Tibial artery (tissue), 4 donors: ENCODE measurements around the gene FXYD5.

Source experiments
- DNase-seq, 2 donors: peaks; one replicate each; pipeline ENCODE4 v3.0.0-alpha.2; 2019
- H3K27ac ChIP-seq, 2 donors: fragments of 200-600 bp; sonication (generic) in 1 of 2; 1 replicate in 1 of 2; 2 replicates in 1 of 2; pipeline ENCODE4 v1.5.1; 2018 to 2019; ENCODE audit warnings: mild to moderate bottlenecking in 1 of 2
- H3K27me3 ChIP-seq, 2 donors: fragments of 200-600 bp; sonication (generic) in 1 of 2; one replicate each; pipeline versions ENCODE4 v1.5.1 to v1.6.0; 2016 to 2019
- H3K36me3 ChIP-seq, 3 donors: fragments of 200-600 bp; sonication (generic) in 2 of 3; one replicate each; pipeline ENCODE4 v1.5.1; 2016 to 2019; ENCODE audit warnings: mild to moderate bottlenecking in 2 of 3
- H3K4me1 ChIP-seq, 4 donors: fragments of 200-600 bp; sonication (generic) in 2 of 4; 1 replicate in 3 of 4; 2 replicates in 1 of 4; pipeline ENCODE4 v1.5.1; 2016 to 2019
- H3K4me3 ChIP-seq, 2 donors: fragments of 200-600 bp; sonication (generic) in 1 of 2; 1 replicate in 1 of 2; 2 replicates in 1 of 2; pipeline ENCODE4 v1.5.1; 2018 to 2019; ENCODE audit warnings: mild to moderate bottlenecking in 2 of 2
- H3K9me3 ChIP-seq, 3 donors: fragments of 200-600 bp; sonication (generic) in 1 of 3; one replicate each; pipeline ENCODE4 v1.5.1; 2016 to 2019
- intact Hi-C: fragments of 100-400 bp; cut with DNase I; formaldehyde crosslinking; loops from one replicate; pipeline ENCODE4 v1.15.0; 2023; ENCODE audit warnings: low total_unique reads
- TF ChIP-seq, protein P1 (sequence below), 2 experiments: fragments of 200-600 bp in 1 of 2; fragments of 450-650 bp in 1 of 2; IDR thresholded peaks; one replicate each; pipeline ENCODE4 v1.5.1; 2017 to 2019; ENCODE audit warnings: antibody characterized with exemption in 2 of 2, mild to moderate bottlenecking in 1 of 2, moderate library complexity in 1 of 2

FXYD5 gene, protein sequence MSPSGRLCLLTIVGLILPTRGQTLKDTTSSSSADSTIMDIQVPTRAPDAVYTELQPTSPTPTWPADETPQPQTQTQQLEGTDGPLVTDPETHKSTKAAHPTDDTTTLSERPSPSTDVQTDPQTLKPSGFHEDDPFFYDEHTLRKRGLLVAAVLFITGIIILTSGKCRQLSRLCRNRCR

DNA sequence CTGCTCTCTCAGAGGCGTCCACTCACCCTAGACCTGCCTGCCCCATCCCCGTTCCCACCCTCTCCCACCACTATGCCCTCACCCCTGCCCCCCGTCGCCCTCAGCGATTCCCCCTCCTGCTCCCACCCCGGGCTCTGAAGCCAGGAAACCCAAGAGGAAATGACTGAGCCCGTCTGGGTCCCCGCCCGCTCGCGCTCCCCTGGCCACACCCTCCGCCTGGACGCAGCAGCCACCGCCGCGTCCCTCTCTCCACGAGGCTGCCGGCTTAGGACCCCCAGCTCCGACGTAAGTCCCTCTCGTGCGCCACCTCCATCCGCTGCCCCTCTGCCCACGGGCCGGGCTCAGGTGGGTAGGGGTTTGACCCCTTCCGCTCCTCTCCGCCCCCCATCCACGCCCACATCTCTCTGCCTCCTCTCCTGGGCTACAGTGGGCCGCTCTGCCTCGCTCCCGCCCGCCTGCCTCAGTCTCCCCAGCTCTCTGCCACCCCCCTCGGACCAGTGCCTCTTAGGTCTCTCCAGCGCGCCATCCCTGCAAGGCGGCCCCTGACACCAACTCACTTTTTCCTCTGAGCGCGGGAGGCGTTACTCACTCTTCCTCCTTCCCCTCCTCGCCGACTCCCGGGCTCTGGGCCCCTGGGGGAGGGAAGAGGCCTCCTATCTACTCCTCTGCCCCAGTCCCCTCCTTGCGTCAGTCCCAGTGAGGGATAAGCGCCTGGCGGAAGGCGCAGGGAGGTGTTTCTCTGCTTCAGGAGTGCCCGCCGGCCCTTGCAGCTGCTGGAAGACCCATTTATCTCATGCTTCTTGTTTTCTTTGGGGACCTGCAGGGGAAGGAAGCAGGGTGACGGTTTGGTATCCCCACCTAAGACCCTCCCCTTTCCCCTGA lies at the start of gene FXYD5:
TSS of gene FXYD5 (plus strand) at position 211 of the 882 bp plus-strand sequence. CDS start 816 bp downstream, outside the sequence.
- no peaks in the 10 kb centered on the region for H3K9me3 ChIP-seq
- TF ChIP-seq, protein P1, sequence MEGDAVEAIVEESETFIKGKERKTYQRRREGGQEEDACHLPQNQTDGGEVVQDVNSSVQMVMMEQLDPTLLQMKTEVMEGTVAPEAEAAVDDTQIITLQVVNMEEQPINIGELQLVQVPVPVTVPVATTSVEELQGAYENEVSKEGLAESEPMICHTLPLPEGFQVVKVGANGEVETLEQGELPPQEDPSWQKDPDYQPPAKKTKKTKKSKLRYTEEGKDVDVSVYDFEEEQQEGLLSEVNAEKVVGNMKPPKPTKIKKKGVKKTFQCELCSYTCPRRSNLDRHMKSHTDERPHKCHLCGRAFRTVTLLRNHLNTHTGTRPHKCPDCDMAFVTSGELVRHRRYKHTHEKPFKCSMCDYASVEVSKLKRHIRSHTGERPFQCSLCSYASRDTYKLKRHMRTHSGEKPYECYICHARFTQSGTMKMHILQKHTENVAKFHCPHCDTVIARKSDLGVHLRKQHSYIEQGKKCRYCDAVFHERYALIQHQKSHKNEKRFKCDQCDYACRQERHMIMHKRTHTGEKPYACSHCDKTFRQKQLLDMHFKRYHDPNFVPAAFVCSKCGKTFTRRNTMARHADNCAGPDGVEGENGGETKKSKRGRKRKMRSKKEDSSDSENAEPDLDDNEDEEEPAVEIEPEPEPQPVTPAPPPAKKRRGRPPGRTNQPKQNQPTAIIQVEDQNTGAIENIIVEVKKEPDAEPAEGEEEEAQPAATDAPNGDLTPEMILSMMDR (IDR thresholded peaks at IDR 0.05) = no peak
- peaks cover 0 to 19% (median 8%) of the 10 kb centered on the region in 3 donors for H3K36me3 ChIP-seq
- peak within 1 kb of the TSS; percentile 57 to 58 for H3K27ac ChIP-seq
- H3K27me3 ChIP-seq = peaks cover 0 to 42% of the 10 kb centered on the region in 2 donors
- intact Hi-C loops = no loop called here
- peak within 1 kb of the TSS; percentile 57 to 63 for H3K4me3 ChIP-seq
- H3K4me1 ChIP-seq = peaks cover 0 to 29% (median 22%) of the 10 kb centered on the region in 4 donors
- peak; percentile 76 to 81 for DNase-seq

DNA sequence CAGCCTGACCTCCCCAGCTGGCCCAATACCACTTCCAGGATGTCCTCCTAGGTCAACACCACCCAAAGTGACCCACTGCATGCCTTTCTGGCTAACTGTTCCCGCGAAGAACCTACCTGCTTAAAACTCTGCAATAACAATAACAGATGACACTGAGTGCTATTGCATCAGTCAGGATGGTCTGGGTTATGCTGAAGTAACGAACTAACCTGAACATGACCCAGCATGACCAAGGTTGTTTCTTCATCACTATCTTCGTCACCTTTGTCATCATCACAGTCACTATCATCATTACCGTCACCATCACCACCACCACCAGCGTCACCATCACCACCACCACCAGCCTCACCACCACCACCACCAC lies 49.5 kb upstream of the FXYD5 start:
- Histone ChIP-seq H3K9me3 (no peaks in the 10 kb centered on the region), H3K4me3 (no peak overlapping the region), H3K36me3 (no peaks in the 10 kb centered on the region), H3K4me1 (no peaks in the 10 kb centered on the region), H3K27ac (no peak overlapping the region), H3K27me3 (peaks cover 0 to 13% of the 10 kb centered on the region in 2 donors)
- intact Hi-C loops = no loop called here
- TF ChIP-seq, protein P1 (IDR thresholded peaks at IDR 0.05) = no peak
- no peak for DNase-seq

DNA sequence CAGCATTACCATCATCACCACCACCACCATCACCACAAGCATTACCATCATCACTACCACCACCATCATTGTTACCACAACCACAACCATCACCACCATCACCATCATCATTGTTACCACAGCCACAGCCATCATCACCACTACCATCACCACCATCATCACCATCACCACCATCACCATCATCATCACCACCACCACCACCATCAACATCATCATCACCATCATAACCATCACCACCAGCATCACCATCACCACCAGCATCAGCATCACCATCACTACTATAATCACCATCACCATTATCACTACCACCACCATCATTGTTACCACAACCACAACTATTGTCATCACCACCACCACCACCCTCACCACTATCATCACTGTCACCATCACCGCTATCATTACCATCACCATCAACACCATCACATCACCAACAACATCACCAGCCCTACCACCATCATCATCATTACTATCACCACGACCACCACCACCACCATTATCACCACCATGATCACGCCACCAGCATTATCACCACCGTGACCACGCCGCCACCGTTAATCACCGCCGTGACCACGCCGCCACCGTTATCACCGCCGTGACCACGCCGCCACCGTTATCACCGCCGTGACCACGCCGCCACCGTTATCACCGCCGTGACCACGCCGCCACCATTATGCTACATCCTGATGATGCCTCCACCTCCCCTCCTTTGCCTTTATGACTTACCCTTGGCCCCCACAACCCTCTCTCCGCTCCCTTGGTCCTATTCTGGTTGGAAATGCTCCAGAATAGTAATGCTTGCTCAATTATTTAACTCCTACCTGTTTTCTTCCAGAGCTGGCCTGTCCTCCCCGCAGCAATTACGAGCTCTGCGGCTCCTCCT lies 48.9 kb upstream of the FXYD5 start:
- Histone ChIP-seq H3K27me3 (peaks cover 0 to 13% of the 10 kb centered on the region in 2 donors), H3K27ac (no peak overlapping the region), H3K36me3 (no peaks in the 10 kb centered on the region), H3K4me3 (no peak overlapping the region), H3K9me3 (no peaks in the 10 kb centered on the region), H3K4me1 (no peaks in the 10 kb centered on the region)
- no peak for DNase-seq
- intact Hi-C loops = no loop called here
- TF ChIP-seq, protein P1 (IDR thresholded peaks at IDR 0.05) = no peak

DNA sequence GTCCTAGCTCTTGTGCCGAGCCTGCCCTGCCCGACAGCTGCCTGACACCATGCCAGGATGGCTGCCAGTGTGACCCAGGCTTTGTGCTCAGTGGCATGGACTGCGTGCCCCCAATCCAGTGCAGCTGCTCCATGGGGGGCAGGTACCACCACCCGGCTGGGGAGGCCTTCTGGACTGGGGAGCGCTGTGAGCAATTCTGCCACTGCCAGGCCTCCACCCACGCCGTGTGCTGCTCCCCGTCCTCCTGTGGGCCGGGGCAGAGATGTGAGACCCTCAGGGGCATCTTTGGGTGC lies 48.3 kb upstream of the FXYD5 start:
- H3K4me1 ChIP-seq = no peaks in the 10 kb centered on the region

More for the DNA sequence above, 48.3 kb upstream of the FXYD5 start:
- Histone ChIP-seq H3K27me3 (peaks cover 0 to 10% of the 10 kb centered on the region in 2 donors), H3K9me3 (no peaks in the 10 kb centered on the region), H3K4me3 (no peak overlapping the region), H3K27ac (no peak overlapping the region), H3K36me3 (no peaks in the 10 kb centered on the region)
- intact Hi-C loops = no loop called here
- TF ChIP-seq, protein P1 (IDR thresholded peaks at IDR 0.05) = no peak
- DNase-seq = no peak
